H1 (cell line): ENCODE data around the gene PCDHB10. TPM values are rescaled to one million over a fixed set of nuclear protein-coding genes. Genes with fewer than 3 reads are reported as not detected.
"Not testable (repeated sequence)": the region's sequence is repeated elsewhere in the genome, so short reads cannot be mapped to it uniquely, and the experiment has no call there.

Experiments used
- CTCF ChIA-PET: fragments of 300-600 bp; sonication (Branson Sonifier 250); formaldehyde crosslinking; loops from one replicate; lab custom pipeline; 2021; ENCODE audit not compliant: partially characterized antibody; lab: Charles Lee
- POLR2A ChIA-PET: fragments of 300-600 bp; sonication (Branson Sonifier 250); formaldehyde crosslinking; loops from one replicate; lab custom pipeline; 2021; ENCODE audit warnings: inconsistent platforms; ENCODE audit not compliant: partially characterized antibody; lab: Charles Lee
- DNase-seq, 2 experiments: peaks; one replicate each; pipeline versions ENCODE4 v3.0.0 to v3.0.0-alpha.2; 2010 to 2022; ENCODE audit warnings: low spot score in 2 of 2, low read depth in 1 of 2, mixed read lengths in 1 of 2
- FAIRE-seq: peaks from 2 replicates; lab custom pipeline; 2011; peaks lifted over from hg19 to GRCh38; lab: Jason Lieb, UNC
- H2AFZ ChIP-seq: 2 replicates; pipeline ENCODE4 v1.8.1; 2012; ENCODE audit warnings: low read length, inconsistent platforms
- H2AK5ac ChIP-seq: 2 replicates; pipeline ENCODE4 v1.6.1; 2013; ENCODE audit warnings: low read depth, low read length
- H2BK120ac ChIP-seq: replicated peaks from 2 replicates; pipeline ENCODE3; 2013; ENCODE audit warnings: low read depth, low read length, inconsistent platforms
- H2BK12ac ChIP-seq: 2 replicates; pipeline ENCODE4 v1.6.1; 2013; ENCODE audit warnings: low read depth, low read length
- H2BK15ac ChIP-seq: 2 replicates; pipeline ENCODE4 v1.6.1; 2013; ENCODE audit warnings: low read length
- H2BK20ac ChIP-seq: 2 replicates; pipeline ENCODE4 v1.6.1; 2013; ENCODE audit warnings: low read length
- H2BK5ac ChIP-seq: 2 replicates; pipeline ENCODE4 v1.6.1; 2013; ENCODE audit warnings: low read depth, low read length
- H3K14ac ChIP-seq: 2 replicates; pipeline ENCODE4 v1.6.1; 2013; ENCODE audit warnings: inconsistent platforms; ENCODE audit not compliant: insufficient read length
- H3K18ac ChIP-seq: 2 replicates; pipeline ENCODE4 v1.6.1; 2013; ENCODE audit warnings: low read length; ENCODE audit errors: extremely low read depth
- H3K23ac ChIP-seq: 2 replicates; pipeline ENCODE4 v1.6.1; 2013; ENCODE audit warnings: inconsistent platforms; ENCODE audit not compliant: insufficient read length
- H3K23me2 ChIP-seq: 2 replicates; pipeline ENCODE4 v1.6.1; 2013; ENCODE audit warnings: low read depth, low read length
- H3K27ac ChIP-seq: 2 replicates; pipeline ENCODE4 v1.6.1; 2011; ENCODE audit warnings: low read depth, low read length, inconsistent platforms
- H3K27me3 ChIP-seq, 4 experiments: replicated peaks in 1 of 4; 1 replicate in 1 of 4; 2 replicates in 3 of 4; pipeline versions ENCODE4 v1.6.1 to v1.8.1; 2011 to 2013; ENCODE audit warnings: low read length in 3 of 4, mild to moderate bottlenecking in 3 of 4, inconsistent platforms in 2 of 4, mixed read lengths in 2 of 4, moderate library complexity in 1 of 4; ENCODE audit not compliant: control insufficient read depth in 3 of 4, insufficient read depth in 3 of 4; ENCODE audit errors: extremely low read depth in 1 of 4
- H3K36me3 ChIP-seq, 4 experiments: 2 replicates each; pipeline versions ENCODE4 v1.6.1 to v1.8.1; 2011 to 2013; ENCODE audit warnings: mild to moderate bottlenecking in 4 of 4, low read length in 3 of 4, moderate library complexity in 2 of 4, control low read depth in 1 of 4, inconsistent platforms in 1 of 4; ENCODE audit not compliant: insufficient read depth in 4 of 4, control insufficient read depth in 2 of 4
- H3K4ac ChIP-seq: replicated peaks from 2 replicates; pipeline ENCODE3; 2013; ENCODE audit warnings: low read length, low read depth, mixed read lengths, inconsistent platforms; ENCODE audit not compliant: insufficient read length
- H3K4me1 ChIP-seq, 4 experiments: replicated peaks in 1 of 4; 1 replicate in 1 of 4; 2 replicates in 3 of 4; pipeline versions ENCODE4 v1.6.1 to v1.8.1; 2011 to 2013; ENCODE audit warnings: low read length in 3 of 4, inconsistent platforms in 2 of 4, mixed read lengths in 1 of 4; ENCODE audit not compliant: insufficient read depth in 4 of 4, control insufficient read depth in 3 of 4
- H3K4me2 ChIP-seq, 2 experiments: 2 replicates each; pipeline versions ENCODE4 v1.6.1 to v1.8.1; 2011 to 2013; ENCODE audit warnings: low read depth in 2 of 2, low read length in 2 of 2, control low read depth in 1 of 2, inconsistent platforms in 1 of 2, mild to moderate bottlenecking in 1 of 2; ENCODE audit not compliant: insufficient read depth in 1 of 2
- H3K4me3 ChIP-seq, 4 experiments: fragments of 200-600, 300-600 bp in 1 of 4; sonication (generic), shearing (Covaris generic), sonication (Bioruptor Twin) in 1 of 4; 2 replicates each; pipeline versions ENCODE4 v1.5.1 to v1.8.1; 2011 to 2016; ENCODE audit warnings: low read length in 4 of 4, low read depth in 3 of 4, control low read depth in 2 of 4, inconsistent platforms in 2 of 4, mild to moderate bottlenecking in 2 of 4, mixed read lengths in 1 of 4, moderate library complexity in 1 of 4; ENCODE audit not compliant: insufficient read depth in 2 of 4; ENCODE audit errors: extremely low read depth in 1 of 4
- H3K56ac ChIP-seq: replicated peaks from 2 replicates; pipeline ENCODE3; 2013; ENCODE audit warnings: low read depth, mild to moderate bottlenecking, mixed read lengths, low read length, inconsistent platforms; ENCODE audit not compliant: insufficient read length
- H3K79me1 ChIP-seq: 2 replicates; pipeline ENCODE4 v1.6.1; 2013; ENCODE audit warnings: low read depth, low read length, control low read depth
- H3K79me2 ChIP-seq, 2 experiments: 2 replicates each; pipeline versions ENCODE4 v1.6.1 to v1.8.1; 2012 to 2013; ENCODE audit warnings: low read length in 2 of 2, mild to moderate bottlenecking in 2 of 2, inconsistent platforms in 1 of 2; ENCODE audit not compliant: insufficient read depth in 2 of 2, control insufficient read depth in 1 of 2
- H3K9ac ChIP-seq, 4 experiments: replicated peaks in 1 of 4; 1 replicate in 1 of 4; 2 replicates in 3 of 4; pipeline versions ENCODE4 v1.6.1 to v1.8.1; 2011 to 2013; ENCODE audit warnings: low read depth in 3 of 4, low read length in 3 of 4, control low read depth in 2 of 4, mild to moderate bottlenecking in 2 of 4, moderate library complexity in 2 of 4, inconsistent platforms in 1 of 4; ENCODE audit errors: extremely low read depth in 1 of 4
- H3K9me3 ChIP-seq, 2 experiments: 2 replicates each; pipeline versions ENCODE4 v1.6.1 to v1.8.1; 2012 to 2013; ENCODE audit warnings: mild to moderate bottlenecking in 2 of 2, moderate library complexity in 2 of 2, control low read depth in 1 of 2, inconsistent platforms in 1 of 2, low read depth in 1 of 2, low read length in 1 of 2, mixed read lengths in 1 of 2; ENCODE audit not compliant: insufficient read depth in 2 of 2
- H4K20me1 ChIP-seq, 2 experiments: replicated peaks in 1 of 2; 2 replicates each; pipeline versions ENCODE3 to v1.8.1; 2011 to 2013; ENCODE audit warnings: inconsistent platforms in 2 of 2, low read length in 2 of 2, mild to moderate bottlenecking in 1 of 2; ENCODE audit not compliant: insufficient read depth in 2 of 2, control insufficient read depth in 1 of 2
- H4K5ac ChIP-seq: 2 replicates; pipeline ENCODE4 v1.6.1; 2013; ENCODE audit warnings: low read length, low read depth, mixed read lengths, inconsistent platforms; ENCODE audit not compliant: insufficient read length
- H4K8ac ChIP-seq: 2 replicates; pipeline ENCODE4 v1.8.0; 2013; ENCODE audit warnings: mild to moderate bottlenecking, moderate library complexity, low read length, inconsistent platforms; ENCODE audit not compliant: insufficient read depth; ENCODE audit errors: extremely low read depth
- H4K91ac ChIP-seq: replicated peaks from 2 replicates; pipeline ENCODE3; 2013; ENCODE audit warnings: low read length, mixed read lengths, inconsistent platforms; ENCODE audit not compliant: insufficient read length
- CBX5 ChIP-seq: fragments of 300-800, 300-1000 bp; sonication (generic); IDR thresholded peaks from 2 replicates; pipeline ENCODE4 v1.7.1; 2016; ENCODE audit warnings: antibody characterized with exemption, low read length, low read depth
- EGR1 ChIP-seq: IDR thresholded peaks from 2 replicates; pipeline ENCODE4 v1.6.1; 2011; ENCODE audit warnings: low read depth, low read length, borderline replicate concordance
- YY1 ChIP-seq: IDR thresholded peaks from 2 replicates; pipeline ENCODE4 v1.6.1; 2011; ENCODE audit warnings: low read depth, mild to moderate bottlenecking, low read length
- WGBS, 2 experiments: shearing (Covaris generic) in 1 of 2; methylation state at CpG; one replicate each; pipeline versions ENCODE4 v1.1.6 to v1.1.7; 2013 to 2015; ENCODE audit warnings: low lambda C conversion rate in 2 of 2, mixed read lengths in 2 of 2, inconsistent platforms in 1 of 2, low coverage in 1 of 2, missing lambda C conversion rate in 1 of 2; ENCODE audit not compliant: insufficient replicate concordance in 2 of 2, insufficient coverage in 1 of 2, insufficient read length in 1 of 2; ENCODE audit errors: extremely low coverage in 1 of 2, missing lambda C conversion rate in 1 of 2; 5-methylcytosine and 5-hydroxymethylcytosine counted together
- polyA plus RNA-seq, 7 experiments: library from polyadenylated mRNA; depleted of rRNA in 3 of 7; stranded (reverse) in 5 of 7; unstranded in 2 of 7; fragments of >200 nt in 5 of 7; fragments of 200-250 nt in 2 of 7; gene quantifications; 1 replicate in 5 of 7; 2 replicates in 1 of 7; 4 replicates in 1 of 7; pipeline versions ENCODE4 v1.2.1 to v1.2.3, GENCODE V29; 2011 to 2013; ENCODE audit warnings: missing spikeins in 2 of 7, mixed read lengths in 2 of 7
- total RNA-seq: library from RNA; stranded (reverse); fragmentation: NEBNext Ultra II Directional; extraction: Animal tissue kit (Norgen Biotek cat#: 25700); gene quantifications from 2 replicates; pipeline ENCODE4 v1.2.1, GENCODE V29; 2021

The PCDHB10 gene
- total and polyA plus RNA-seq, 2 of the 8 experiments (the other 6 are each of a cell fraction or from before 2014, with no cell fraction given): 1.3 to 1.8 TPM

- no peak for TF ChIP-seq EGR1
- peak; percentile 88 for TF ChIP-seq YY1
- no peak for TF ChIP-seq CBX5
Measured at GRCh38 chr5:141172381-141173204, 19.6 kb upstream of the PCDHB10 start, which contains the start of gene PCDHB7 (continued).

- H3K4ac ChIP-seq, H4K5ac ChIP-seq, H3K4me3 ChIP-seq, H3K14ac ChIP-seq, POLR2A ChIA-PET, H3K18ac ChIP-seq, H4K8ac ChIP-seq, H3K36me3 ChIP-seq, H4K20me1 ChIP-seq, H3K9ac ChIP-seq, H3K23ac ChIP-seq, H3K79me1 ChIP-seq, H3K27ac ChIP-seq, H2BK15ac ChIP-seq, DNase-seq, H3K23me2 ChIP-seq, H2AK5ac ChIP-seq, H2BK5ac ChIP-seq, H3K79me2 ChIP-seq, H2AFZ ChIP-seq, FAIRE-seq, H3K27me3 ChIP-seq, H2BK120ac ChIP-seq, H2BK20ac ChIP-seq, H3K56ac ChIP-seq, H2BK12ac ChIP-seq, H3K4me1 ChIP-seq, H3K4me2 ChIP-seq, H4K91ac ChIP-seq: not testable (repeated sequence)
- peaks cover 0 to 15% of the 10 kb centered on the region in 2 experiments; a peak in 1 of 4 replicates for H3K9me3 ChIP-seq
- CTCF ChIA-PET: interaction anchor here (1.4 kb wide), 1 partner anchor 52 kb away, joined by 3 read pairs; no protein-coding TSS in a partner anchor
- WGBS, 2 experiments: 96% methylated on average over 51 of the region's 79 CpGs; no CpG with 5 or more reads in 1 of the 2 experiments
Measured at GRCh38 chr5:141174291-141175104, 17.7 kb upstream of the PCDHB10 start.
